GM21515 (cell line): ENCODE results near the gene POLA2.
"Not testable (repeated sequence)": the region's sequence is repeated elsewhere in the genome, so short reads cannot be mapped to it uniquely, and the experiment has no call there.

Experiments used
- ATAC-seq: cut with Tn5 transposase; IDR thresholded peaks from one replicate; pipeline ENCODE4 v1.9.1; 2021; ENCODE audit not compliant: unreplicated experiment

POLA2 gene, protein sequence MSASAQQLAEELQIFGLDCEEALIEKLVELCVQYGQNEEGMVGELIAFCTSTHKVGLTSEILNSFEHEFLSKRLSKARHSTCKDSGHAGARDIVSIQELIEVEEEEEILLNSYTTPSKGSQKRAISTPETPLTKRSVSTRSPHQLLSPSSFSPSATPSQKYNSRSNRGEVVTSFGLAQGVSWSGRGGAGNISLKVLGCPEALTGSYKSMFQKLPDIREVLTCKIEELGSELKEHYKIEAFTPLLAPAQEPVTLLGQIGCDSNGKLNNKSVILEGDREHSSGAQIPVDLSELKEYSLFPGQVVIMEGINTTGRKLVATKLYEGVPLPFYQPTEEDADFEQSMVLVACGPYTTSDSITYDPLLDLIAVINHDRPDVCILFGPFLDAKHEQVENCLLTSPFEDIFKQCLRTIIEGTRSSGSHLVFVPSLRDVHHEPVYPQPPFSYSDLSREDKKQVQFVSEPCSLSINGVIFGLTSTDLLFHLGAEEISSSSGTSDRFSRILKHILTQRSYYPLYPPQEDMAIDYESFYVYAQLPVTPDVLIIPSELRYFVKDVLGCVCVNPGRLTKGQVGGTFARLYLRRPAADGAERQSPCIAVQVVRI

DNA sequence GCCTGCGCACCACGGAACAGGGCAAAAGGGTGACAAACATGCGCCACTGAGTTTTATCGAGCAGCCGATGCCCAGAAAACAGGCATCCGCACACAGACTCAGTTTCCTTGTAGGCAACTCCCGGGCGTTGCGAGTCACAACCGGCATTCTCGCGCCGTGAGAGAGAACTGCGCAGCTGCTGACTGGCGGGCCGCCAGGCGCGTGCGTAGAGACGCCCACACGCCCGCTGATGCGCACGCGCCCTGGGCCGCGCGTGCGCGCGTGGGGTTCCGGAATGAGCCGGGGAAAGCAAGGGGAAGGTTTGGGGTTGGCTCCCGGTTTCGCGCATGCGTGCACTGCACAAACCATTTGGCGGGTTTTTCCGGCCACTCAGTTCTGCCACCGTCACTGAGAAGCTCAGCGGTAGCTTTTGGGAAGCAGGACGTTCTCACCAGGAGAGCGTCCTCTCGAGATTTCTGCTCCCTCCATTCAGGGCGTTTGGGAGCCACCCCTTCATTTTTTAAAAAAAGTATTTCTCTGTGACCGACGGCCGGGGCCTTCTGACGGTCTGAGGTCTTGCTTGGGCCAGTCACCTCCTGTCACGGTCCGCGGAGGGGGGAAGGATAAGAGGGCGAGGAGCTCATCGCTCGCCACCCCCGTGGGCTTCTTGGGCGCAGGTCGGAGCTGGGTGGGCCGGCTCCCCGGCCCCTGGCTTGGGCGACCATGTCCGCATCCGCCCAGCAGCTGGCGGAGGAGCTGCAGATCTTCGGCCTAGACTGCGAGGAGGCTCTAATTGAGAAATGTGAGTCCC, at the start of gene POLA2:
TSS of gene POLA2 (plus strand) at position 372 of the 790 bp plus-strand sequence. CDS start at position 703, 331 bp downstream.
- peak; percentile 82 for ATAC-seq

DNA sequence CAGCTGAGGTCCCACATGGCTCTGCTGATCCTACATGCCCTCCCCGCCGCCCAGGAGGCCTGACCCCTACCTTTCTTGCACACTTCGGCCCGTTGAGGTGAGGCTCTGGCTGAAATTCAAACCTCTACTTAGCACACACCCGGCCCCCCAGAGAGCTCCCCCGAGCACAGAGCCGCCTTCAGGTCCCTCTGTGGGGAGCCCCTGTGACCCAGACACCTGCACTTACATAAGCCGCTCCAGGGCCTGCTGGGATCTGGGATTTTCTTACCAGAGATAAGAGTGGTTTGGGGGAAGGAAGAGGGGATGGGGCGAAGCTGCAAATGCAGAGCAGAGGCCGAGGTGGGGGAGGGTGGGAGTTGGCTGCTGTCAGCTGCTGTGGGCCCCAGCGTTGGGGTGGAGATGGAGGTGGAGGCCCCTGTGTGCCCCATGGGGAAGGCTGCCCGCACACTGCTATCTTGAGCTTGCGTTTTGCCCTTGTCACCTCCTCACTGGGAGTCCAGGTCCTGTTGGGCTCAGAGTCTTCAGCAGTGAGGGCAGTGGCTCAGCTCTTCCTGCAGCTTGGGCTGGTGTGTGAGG, 49.4 kb upstream of the POLA2 start:
- no peak for ATAC-seq

DNA sequence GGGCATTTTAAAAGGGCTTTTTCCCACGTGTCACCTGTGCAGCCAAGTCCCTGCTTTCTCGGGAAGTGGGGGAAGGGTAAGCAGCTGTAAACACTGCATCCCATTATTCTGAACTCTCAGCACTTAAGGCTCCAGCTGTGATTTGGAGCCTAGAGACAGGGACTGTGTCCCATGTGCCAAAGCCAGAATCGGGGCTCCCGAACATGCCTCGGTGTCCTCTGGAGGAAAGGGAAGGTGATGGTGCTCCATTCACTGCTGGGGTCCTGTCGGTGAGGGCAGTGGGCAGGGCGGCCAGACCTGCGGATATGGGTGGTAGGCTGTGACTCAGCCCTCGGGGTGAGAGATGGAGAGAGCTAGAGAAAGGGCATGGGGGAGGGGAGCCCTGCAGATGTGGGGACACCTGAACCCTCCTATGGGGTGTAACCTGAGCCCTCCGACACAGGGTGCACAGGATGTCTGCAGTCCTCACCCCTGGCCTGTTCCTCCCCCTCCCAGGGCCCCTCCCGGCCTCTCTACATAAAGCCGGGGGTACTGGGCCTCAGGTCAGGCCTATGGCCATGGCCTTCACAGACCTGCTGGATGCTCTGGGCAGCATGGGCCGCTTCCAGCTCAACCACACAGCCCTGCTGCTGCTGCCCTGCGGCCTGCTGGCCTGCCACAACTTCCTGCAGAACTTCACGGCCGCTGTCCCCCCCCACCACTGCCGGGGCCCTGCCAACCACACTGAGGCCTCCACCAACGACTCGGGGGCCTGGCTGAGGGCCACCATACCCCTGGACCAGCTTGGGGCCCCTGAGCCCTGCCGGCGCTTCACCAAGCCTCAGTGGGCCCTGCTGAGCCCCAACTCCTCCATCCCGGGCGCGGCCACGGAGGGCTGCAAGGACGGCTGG, 48.2 kb upstream of the POLA2 start:
- no peak for ATAC-seq

DNA sequence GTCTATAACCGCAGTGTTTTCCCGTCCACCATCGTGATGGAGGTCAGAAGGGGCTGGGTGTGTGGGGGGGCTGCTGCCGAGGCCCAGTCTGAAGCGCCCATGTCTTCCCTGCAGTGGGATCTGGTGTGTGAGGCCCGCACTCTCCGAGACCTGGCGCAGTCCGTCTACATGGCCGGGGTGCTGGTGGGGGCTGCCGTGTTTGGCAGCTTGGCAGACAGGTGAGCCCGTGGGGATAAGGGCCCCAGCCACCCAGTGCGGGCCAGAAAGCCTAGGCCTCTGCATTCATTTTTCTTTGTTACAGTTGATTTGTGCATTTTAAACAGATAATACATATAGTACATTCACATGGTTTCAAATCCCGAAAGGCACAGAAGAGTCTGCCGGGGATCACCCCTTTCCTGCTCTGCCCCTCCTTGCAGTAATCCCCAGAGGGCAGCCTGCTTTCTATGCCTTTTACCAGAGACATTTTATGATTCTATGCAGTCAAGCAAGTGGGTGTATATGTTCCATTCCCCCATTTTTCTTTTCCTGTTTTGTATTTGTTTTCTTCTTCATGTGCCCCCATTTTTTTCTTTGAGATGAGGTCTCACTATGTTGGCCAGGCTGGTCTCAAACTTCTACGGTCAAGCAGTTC, 47.4 kb upstream of the POLA2 start:
- no peak for ATAC-seq

DNA sequence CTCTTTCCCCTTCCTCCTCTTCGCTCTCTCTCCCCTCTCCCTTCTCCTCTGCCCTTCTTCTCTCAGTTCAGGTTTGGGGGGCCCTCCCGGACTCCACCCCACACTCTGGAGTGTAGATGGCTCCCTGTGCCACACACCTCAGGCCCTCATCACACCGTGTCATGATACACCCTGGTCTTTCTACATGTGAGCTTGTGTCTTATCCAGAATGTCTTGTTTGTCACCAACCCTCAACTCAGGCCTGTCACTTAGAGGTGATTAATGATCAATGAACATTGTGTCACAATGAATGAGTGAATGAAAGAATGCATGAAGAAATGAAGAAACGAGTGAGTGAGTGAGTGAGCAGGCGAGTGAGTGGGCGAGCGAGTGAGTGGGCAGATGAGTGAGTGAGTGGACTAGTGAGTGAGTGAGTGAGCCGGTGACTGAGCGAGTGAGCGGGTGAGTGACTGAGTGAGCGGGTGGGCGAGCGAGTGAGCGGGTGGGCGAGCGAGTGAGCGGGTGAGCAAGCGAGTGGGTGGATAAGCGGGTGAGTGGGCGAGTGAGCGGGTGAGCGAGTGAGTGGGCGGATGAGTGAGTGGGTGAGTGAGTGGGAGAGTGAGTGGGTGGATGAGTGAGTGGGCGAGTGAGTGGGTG, 46.2 kb upstream of the POLA2 start:
- no peak for ATAC-seq

DNA sequence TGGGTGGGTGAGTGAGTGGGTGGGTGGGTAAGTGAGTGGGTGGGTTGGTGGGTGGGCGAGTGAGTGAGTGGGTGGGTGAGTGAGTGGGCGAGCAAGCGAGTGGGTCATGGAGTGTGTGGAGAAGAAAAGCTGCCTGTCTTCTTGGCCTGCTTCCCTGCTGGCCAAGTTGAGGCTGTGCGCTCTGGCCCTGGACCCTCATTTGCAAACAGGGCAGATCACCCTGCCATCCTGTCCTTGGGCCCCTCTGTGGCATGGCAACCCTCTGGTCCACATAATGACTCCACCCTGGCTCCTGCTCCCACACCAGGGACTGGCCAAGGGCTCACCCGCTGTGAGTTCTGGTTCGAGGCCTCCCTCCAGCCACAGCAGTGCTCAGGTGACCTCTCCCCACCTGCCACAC, 44.9 kb upstream of the POLA2 start:
- ATAC-seq = no peak

DNA sequence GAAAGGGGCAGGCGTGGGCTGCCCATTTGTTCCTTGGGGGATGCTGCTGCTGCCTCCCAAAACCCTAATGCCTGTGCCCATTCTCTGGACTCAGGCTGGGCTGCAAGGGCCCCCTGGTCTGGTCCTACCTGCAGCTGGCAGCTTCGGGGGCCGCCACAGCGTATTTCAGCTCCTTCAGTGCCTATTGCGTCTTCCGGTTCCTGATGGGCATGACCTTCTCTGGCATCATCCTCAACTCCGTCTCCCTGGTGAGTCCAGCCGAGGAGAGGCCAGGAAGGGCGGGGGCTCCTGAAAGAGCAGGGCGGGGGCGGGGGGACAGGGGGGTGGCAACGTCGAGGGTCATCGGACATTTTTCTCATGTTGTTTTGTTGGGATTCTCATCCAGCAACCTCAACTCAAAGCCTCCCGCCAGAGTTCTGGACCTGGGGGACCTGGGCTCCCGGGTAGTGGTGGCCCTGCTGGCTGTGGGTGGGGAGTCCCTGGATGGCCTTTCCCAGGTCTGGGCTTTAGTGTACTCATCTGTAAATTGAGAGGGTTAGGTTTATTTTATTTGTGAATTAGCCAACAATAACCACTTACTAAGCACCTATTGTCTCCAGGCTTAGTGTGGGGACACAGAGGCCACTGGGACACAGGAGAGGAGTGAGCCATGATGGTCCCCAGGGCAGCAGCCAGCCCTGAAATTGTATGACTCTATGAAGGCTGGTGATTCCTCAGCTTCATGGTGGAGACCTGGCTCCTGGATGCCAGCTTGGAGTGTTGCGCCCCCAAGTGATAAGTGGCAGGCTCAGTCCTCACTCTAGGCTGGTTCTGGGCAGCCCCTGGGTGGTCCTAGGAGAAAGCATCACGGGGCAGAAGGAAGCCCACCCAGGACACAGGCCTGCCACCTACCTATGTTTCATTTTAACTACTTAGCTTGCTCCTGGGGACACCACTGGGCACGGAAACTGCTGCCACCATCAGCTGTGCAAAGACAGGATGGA, 44.0 kb upstream of the POLA2 start:
- no peak for ATAC-seq

DNA sequence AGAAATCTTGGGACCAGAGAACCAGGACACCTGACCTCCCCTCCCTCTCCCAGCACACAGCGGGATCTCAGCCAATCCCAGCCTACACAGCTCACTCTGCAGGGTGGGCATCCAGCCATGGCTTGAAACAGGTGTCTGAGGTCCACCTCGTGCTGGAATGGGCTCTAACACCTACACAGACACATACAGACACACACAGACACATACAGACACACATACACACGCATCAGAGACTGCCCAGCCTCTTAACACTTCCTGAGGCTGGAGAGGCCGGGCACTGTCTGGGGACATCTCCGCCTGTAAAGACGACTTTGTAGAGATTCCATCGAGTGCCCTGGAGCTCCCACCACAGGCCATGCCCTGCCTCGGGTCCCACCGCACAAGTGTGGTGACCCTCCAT, 43.3 kb upstream of the POLA2 start:
- no peak for ATAC-seq

DNA sequence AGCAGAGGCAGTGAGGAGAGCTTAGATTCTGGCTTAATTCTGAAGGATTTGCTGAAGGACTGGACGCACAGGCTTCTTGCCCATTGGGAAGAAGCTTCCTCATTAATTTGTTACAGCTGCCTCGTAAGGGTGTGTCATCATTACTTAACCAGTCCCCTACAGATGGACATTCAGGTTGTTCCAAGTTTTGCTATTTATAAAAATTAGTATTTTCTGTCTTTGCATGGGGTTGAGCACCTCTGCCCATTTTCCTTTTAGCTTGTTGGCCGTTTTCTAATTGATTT, 41.9 kb upstream of the POLA2 start:
- ATAC-seq = no peak

DNA sequence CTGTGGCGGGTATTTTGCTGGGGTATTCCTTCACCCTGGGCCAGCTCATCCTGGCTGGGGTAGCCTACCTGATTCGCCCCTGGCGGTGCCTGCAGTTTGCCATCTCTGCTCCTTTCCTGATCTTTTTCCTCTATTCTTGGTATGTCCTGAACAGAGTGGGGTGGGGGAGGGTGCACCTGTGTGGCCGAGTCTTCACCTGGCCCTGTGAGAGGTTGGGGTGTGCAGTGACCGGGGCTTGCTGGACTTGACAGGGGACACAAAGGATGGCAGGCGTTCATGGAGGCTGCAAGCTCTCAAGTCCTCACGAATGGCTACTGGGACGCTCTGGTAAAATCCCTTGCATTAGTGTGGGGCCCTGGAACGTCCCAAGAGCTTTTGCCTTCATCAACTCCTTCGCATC, 40.7 kb upstream of the POLA2 start:
- no peak for ATAC-seq

DNA sequence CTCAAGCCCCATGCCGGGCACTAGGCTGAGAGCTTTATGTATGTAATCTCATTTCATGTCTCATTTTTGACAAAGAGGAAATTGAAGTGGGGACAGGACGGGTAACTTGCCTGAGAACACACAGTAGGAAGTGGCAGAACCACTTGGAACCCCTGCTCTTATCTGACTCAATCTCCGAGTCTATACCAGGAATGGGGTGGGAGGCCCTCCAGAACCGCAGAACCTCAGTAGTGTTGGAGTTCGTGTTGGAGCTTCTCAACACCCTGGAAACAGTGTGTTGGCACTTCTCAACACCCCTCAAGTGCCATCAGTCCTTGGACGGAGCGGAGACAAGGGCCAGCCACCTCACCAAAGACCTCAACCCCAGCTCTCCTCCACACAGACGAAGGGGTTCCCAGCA, 38.8 kb upstream of the POLA2 start:
- ATAC-seq = no peak

DNA sequence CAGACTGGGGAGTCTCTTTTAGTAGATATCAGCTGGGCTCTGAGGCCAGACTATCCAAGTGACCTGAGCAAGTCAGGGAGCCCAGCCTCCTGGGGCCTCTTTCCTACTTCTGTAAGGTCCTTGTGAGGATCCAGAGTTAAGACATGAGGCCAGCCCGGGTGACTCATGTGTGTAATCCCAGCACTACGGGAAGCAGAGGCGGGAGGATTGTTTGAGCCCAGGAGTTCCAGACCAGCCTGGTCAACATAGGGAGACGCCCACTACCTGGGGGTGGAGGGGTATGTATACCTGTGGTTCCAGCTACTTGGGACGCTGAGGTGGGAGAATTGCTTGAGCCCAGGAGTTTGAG, 36.9 kb upstream of the POLA2 start:
- no peak for ATAC-seq

DNA sequence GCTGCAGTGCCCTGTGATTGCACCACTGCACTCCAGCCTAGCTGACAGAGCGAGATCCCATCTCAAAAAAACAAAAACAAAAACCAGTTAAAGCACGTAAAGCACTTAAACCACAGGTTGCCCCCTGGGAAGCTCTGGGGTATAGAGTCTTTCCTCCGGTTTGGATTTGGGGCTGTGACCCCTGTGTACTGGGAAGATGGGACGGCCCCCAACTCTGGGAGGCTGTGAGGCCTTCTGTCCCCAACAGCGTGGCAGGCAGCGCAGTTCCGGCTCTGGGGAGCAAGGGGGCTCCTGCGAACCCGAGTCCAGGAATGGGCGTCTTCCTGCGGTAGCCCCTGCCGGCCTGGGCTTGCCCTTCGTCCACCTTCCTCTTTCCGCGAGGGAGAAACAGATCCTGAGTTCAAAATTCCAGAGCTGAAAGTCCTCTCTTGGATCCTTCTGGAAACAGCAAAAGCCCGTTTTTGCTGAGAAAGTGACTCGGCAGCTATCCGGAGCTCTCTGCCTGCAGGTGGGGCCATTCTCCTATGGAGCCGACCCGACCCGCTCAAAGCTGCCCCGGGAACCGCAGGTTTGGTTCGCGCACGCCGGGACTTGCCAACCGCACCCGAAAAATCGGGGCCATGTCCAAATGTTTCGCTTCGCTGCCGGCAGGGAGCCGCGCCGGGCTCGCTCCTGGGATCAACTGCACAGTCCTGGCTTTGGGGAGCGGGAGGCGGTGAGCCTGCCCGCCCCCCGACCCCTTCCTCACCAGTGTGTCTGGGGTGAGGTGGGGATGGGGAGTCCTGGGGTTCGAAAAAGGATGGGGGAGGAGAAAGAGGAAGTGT, 36.3 kb upstream of the POLA2 start:
- ATAC-seq = no peak

DNA sequence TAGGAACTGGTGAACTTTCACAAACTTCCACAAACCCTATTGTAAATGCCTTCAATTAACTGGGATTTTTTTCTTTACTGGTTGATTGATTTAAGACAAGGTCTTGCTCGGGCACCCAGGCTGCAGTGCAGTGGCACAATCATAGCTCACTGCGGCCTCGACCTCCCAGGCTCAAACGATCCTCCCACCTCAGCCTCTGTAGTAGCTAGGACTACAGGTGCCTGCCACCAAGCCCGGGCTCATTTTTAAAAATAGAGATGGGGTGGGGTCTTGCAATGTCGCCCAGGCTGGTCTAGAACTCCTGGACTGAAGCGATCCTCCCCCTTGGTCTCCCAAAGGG, 35.7 kb upstream of the POLA2 start:
- ATAC-seq = no peak

DNA sequence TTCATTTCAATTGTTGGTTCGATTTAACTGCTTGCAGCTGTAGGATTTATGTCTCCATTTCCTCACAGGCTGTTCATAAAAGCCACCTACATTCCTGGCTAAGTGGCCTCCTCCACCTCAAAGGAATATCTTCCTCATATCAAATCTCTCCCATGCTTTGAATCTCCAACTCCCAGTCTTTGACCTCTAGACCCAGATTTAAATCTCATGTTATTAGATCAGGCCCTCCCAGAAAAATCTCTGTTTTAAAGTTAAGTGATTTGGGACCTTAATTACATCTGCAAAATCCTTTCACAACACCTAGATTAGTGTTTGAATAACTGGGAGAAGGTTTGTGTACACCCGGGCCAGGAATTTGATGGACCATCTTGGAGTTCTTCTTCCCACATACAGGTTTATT, 33.9 kb upstream of the POLA2 start:
- no peak for ATAC-seq

DNA sequence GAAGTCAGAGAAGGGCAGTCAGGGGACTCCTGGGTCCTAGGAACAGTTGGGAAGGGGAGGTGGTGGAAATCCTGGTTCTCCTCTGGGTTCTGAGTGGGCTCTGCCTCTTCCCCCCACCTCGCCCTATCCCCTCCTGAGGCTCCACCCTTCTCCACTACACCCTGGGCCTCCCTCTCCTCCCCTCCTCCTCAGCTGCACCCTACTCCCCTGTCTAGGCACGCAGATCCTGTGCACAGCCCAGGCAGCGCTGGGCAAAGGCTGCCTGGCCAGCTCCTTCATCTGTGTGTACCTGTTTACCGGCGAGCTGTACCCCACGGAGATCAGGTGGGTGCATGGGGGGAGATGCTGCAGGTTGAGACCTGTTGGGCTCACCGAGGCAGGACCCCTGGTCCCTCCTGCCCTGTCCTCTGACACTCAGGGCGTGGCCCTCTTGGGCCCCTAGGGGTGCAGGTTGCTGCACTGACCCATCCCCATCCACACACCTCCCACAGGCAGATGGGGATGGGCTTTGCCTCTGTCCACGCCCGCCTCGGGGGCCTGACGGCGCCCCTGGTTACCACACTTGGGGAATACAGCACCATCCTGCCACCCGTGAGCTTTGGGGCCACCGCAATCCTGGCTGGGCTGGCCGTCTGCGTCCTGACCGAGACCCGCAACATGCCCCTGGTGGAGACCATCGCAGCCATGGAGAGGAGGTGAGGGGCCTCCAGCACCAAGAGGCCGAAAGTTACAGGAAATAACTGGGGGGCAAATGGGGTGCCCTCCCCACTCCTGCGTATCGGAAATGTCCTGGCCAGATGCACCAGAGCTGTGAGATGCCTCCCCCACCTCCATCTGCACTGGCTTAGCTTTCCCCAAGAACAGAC, 25.3 kb upstream of the POLA2 start:
- no peak for ATAC-seq

DNA sequence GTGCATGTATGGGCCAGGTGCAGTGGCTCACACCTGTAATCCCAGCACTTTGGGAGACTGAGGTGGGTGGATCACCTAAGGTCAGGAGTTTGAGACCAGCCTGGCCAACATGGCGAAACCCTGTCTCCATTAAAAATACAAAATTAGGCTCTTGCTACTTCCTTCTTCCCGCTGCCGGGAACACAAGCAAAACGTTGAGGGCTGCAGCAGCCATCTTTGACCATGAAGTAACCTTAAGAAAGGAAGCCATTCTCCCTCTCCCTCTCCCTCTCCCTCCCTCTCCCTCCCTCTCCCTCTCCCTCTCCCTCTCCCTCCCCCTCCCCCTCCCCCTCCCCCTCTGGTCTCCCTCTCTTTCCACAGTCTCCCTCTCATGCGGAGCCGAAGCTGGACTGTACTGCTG, 23.5 kb upstream of the POLA2 start:
- not testable (repeated sequence) for ATAC-seq
